ENCODE results near the gene ANO6. TPM values are rescaled to one million over a fixed set of nuclear protein-coding genes. Genes with fewer than 3 reads are reported as not detected.

The ANO6 gene
- total and polyA plus RNA-seq, 4 donors, result 18.6 to 52.3 (median 29.1) TPM

- WGBS, result 90% methylated on average over 6 of the region's 6 CpGs
- no peaks in the 10 kb centered on the region for H3K9me3 ChIP-seq (ENCODE audit: control insufficient read depth in 4 of 4, low read length in 3 of 4)
- H3K27ac ChIP-seq (ENCODE audit: low read depth in 1 of 2, low read length in 2 of 2), result no peak overlapping the region
- H3K36me3 ChIP-seq (ENCODE audit: control insufficient read depth in 4 of 4, insufficient read depth in 3 of 4, low read depth in 1 of 4, low read length in 3 of 4), result peaks cover 0 to 19% (median 10%) of the 10 kb centered on the region in 4 donors
- TF ChIP-seq HNF4A (conservative IDR thresholded peaks at IDR 0.05), result no peak
- no peak for TF ChIP-seq CTCF (IDR thresholded peaks at IDR 0.05; ENCODE audit: low read depth, low read length, missing input control)
- TF ChIP-seq ATF3 (IDR thresholded peaks at IDR 0.05), result no peak
- TF ChIP-seq ZBTB33 (IDR thresholded peaks at IDR 0.05), result no peak
- no peak for TF ChIP-seq NR2F2 (IDR thresholded peaks at IDR 0.05)
- TF ChIP-seq REST (IDR thresholded peaks at IDR 0.05), result no peak
- TF ChIP-seq SP1 (IDR thresholded peaks at IDR 0.05), result no peak
- no peak for TF ChIP-seq GABPA (IDR thresholded peaks at IDR 0.05 in 1 of 2, conservative IDR thresholded peaks at IDR 0.05 in 1 of 2)
- TF ChIP-seq TAF1 (conservative IDR thresholded peaks at IDR 0.05), result no peak
- no peak for TF ChIP-seq FOXA1 (IDR thresholded peaks at IDR 0.05)
- no peak for TF ChIP-seq YY1 (IDR thresholded peaks at IDR 0.05)
- no peak for TF ChIP-seq JUND (IDR thresholded peaks at IDR 0.05)
- TF ChIP-seq FOXA2 (IDR thresholded peaks at IDR 0.05), result no peak
- TF ChIP-seq RAD21 (IDR thresholded peaks at IDR 0.05), result no peak
- TF ChIP-seq EGR1 (IDR thresholded peaks at IDR 0.05; ENCODE audit: low read depth in 2 of 2), result no peak
- no peak for TF ChIP-seq MAX (IDR thresholded peaks at IDR 0.05)
- no peak for TF ChIP-seq HNF4G (IDR thresholded peaks at IDR 0.05)
- TF ChIP-seq RXRA (IDR thresholded peaks at IDR 0.05), result no peak
- DNase-seq (ENCODE audit: low spot score), result no peak
- H3K9ac ChIP-seq (ENCODE audit: low read depth in 1 of 2, low read length in 2 of 2), result no peak overlapping the region
- H3K27me3 ChIP-seq (ENCODE audit: control insufficient read depth in 4 of 4, insufficient read depth in 4 of 4, low read length in 3 of 4), result no peaks in the 10 kb centered on the region
- peaks cover 0 to 12% (median 7%) of the 10 kb centered on the region in 4 donors for H3K4me1 ChIP-seq (ENCODE audit: control insufficient read depth in 4 of 4, insufficient read depth in 4 of 4, low read length in 3 of 4)
- no peak overlapping the region for H3K4me3 ChIP-seq (ENCODE audit: low read depth in 1 of 3, low read length in 3 of 3)
Measured at GRCh38 chr12:45402288-45402687, 186.4 kb downstream of the ANO6 start.

Measured in liver (tissue), 9 donors.